NCI-H82 treated with DMSO at 0.1 percent for 48 hours (cell line): ENCODE measurements around the gene KDM5D.

Experiments
- DNase-seq: peaks from one replicate; lab custom pipeline; 2025; ENCODE audit not compliant: unreplicated experiment; lab: John Stamatoyannopoulos, UW

Gene KDM5D

GRCh38 chrY:19744381-19745378, at the start of gene KDM5D:
TSS of gene KDM5D (minus strand) at chrY:19744726. CDS start at chrY:19744534, 192 bp downstream.
- no peak for DNase-seq

GRCh38 chrY:19768375-19768774, 23.8 kb upstream of the KDM5D start:
- no peak for DNase-seq

- no peak for DNase-seq
Observed at GRCh38 chrY:19743331-19743730, 1.2 kb downstream of the KDM5D start.

GRCh38 chrY:19742153-19742552, 2.4 kb downstream of the KDM5D start:
- DNase-seq, result no peak

GRCh38 chrY:19734425-19734824, 10.1 kb downstream of the KDM5D start:
- no peak for DNase-seq

- no peak for DNase-seq
Observed at GRCh38 chrY:19717950-19718349, 26.6 kb downstream of the KDM5D start.

- DNase-seq, result no peak
Observed at GRCh38 chrY:19717146-19717545, 27.4 kb downstream of the KDM5D start.

- no peak for DNase-seq
Observed at GRCh38 chrY:19715226-19715625, 29.3 kb downstream of the KDM5D start.

GRCh38 chrY:19713430-19713829, 31.1 kb downstream of the KDM5D start:
- no peak for DNase-seq

GRCh38 chrY:19706273-19706672, 38.3 kb downstream of the KDM5D start:
- DNase-seq, result no peak

- no peak for DNase-seq
Observed at GRCh38 chrY:19698495-19698894, 46.0 kb downstream of the KDM5D start.

- DNase-seq, result no peak
Observed at GRCh38 chrY:19680821-19681220, 63.7 kb downstream of the KDM5D start.
